Adrenal gland (tissue), 5 donors: ENCODE measurements around the gene TMCC3.

Experiments
- POLR2A ChIP-seq, 2 donors: fragments of 450-650 bp; IDR thresholded peaks; one replicate each; pipeline ENCODE4 v1.6.1; 2017; ENCODE audit warnings: antibody characterized with exemption in 2 of 2, mild to moderate bottlenecking in 2 of 2, moderate library complexity in 1 of 2
- TF ChIP-seq, protein P1 (sequence below), 6 experiments: fragments of 450-650 bp in 4 of 6; fragments of 200-600 bp in 2 of 6; sonication (generic) in 1 of 6; IDR thresholded peaks; 1 replicate in 5 of 6; 2 replicates in 1 of 6; pipeline versions ENCODE4 v1.5.1 to v1.8.0; 2016 to 2021; ENCODE audit warnings: antibody characterized with exemption in 6 of 6, mild to moderate bottlenecking in 2 of 6, moderate library complexity in 1 of 6
- donor health status: DM: no; HTN: no; CAD: no.

DNA sequence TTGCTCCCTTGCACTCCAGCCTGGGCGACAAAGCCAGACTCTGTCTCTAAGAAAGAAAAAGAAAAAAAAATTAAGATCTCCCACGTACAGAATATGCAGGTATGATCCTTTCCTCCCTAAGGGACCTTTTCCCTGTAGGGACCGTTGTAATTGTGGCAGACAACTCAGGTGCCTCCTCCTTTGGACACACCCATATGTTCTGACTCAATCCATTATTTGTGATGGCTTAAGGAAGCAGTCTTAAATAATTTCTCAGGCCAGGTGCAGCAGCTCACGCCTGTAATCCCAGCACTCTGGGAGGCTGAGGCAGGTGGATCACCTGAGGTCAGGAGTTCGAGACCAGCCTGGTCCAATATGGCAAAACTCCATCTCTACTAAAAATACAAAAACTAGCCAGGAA is 53.1 kb downstream of the TMCC3 start:
- TF ChIP-seq, protein P1, sequence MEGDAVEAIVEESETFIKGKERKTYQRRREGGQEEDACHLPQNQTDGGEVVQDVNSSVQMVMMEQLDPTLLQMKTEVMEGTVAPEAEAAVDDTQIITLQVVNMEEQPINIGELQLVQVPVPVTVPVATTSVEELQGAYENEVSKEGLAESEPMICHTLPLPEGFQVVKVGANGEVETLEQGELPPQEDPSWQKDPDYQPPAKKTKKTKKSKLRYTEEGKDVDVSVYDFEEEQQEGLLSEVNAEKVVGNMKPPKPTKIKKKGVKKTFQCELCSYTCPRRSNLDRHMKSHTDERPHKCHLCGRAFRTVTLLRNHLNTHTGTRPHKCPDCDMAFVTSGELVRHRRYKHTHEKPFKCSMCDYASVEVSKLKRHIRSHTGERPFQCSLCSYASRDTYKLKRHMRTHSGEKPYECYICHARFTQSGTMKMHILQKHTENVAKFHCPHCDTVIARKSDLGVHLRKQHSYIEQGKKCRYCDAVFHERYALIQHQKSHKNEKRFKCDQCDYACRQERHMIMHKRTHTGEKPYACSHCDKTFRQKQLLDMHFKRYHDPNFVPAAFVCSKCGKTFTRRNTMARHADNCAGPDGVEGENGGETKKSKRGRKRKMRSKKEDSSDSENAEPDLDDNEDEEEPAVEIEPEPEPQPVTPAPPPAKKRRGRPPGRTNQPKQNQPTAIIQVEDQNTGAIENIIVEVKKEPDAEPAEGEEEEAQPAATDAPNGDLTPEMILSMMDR (IDR thresholded peaks at IDR 0.05), result no peak
- no peak for TF ChIP-seq POLR2A (IDR thresholded peaks at IDR 0.05)
